ENCODE results near the gene PHKA2.

GRCh38 chrX:18917831-18918230 is 66.1 kb downstream of the PHKA2 start:
- TF ChIP-seq CTCF (IDR thresholded peaks at IDR 0.05 in 8 of 11, conservative IDR thresholded peaks at IDR 0.05 in 3 of 11) (no peak), POLR2AphosphoS5 (IDR thresholded peaks at IDR 0.05) (no peak)
